ENCODE results near the gene PRELID3B. TPM values are rescaled to one million over a fixed set of nuclear protein-coding genes. Genes with fewer than 3 reads are reported as not detected.

The PRELID3B gene
- total and polyA plus RNA-seq, 2 of the 13 experiments (the other 11 are each of a cell fraction or from before 2014, with no cell fraction given): 23.3 to 42.6 TPM

DNA sequence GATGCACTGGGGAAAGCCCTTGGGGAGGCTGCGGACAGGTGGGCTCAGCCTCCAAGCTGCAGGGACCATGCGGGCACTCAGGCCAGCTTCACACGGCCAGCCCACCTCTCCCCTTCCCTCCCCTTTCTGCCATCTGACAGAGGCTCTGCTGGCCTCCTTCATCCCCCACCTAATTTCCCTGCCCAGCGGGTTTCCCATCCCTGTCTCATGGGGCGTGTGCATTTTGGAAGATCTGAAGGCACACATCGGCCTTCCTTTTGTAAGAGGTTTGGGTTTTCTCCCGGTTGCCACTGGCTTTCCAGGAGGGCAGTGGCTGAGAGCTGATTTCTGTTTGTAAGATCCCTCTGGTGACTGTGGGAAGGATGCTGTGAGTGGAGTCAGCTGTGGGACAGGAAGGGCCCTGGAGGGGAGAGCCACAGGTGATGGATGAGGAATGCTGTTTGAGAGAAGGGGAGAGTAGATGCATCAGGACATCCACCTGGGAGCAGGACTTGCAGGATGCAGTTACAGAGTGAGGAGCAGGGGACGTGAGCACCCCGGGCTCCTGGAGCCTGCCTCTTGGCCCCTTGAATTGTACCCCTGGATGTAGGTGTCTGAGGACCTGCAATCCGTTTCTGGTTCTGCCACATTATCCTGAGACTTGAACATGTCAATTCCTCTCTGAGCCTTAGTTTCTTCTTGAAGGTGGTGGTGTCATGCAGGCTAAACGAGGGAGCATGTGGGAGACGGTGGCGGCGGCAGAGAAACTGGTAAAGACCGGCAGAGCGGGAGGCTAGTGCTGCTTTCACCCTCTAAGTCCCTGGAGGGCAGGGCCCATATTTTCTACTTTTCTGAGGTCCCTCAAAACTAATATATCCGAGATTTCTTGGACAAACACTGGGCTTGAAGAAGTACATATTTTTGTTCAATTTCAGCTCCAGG is 29.3 kb downstream of the PRELID3B start (continued):
- TF ChIP-seq, protein P1, sequence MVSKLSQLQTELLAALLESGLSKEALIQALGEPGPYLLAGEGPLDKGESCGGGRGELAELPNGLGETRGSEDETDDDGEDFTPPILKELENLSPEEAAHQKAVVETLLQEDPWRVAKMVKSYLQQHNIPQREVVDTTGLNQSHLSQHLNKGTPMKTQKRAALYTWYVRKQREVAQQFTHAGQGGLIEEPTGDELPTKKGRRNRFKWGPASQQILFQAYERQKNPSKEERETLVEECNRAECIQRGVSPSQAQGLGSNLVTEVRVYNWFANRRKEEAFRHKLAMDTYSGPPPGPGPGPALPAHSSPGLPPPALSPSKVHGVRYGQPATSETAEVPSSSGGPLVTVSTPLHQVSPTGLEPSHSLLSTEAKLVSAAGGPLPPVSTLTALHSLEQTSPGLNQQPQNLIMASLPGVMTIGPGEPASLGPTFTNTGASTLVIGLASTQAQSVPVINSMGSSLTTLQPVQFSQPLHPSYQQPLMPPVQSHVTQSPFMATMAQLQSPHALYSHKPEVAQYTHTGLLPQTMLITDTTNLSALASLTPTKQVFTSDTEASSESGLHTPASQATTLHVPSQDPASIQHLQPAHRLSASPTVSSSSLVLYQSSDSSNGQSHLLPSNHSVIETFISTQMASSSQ (IDR thresholded peaks at IDR 0.05; ENCODE audit: low read depth): no peak
- TF ChIP-seq, protein P1 (CRISPR knock-in tag; IDR thresholded peaks at IDR 0.05; ENCODE audit: borderline replicate concordance): no peak
- no peak for TF ChIP-seq MZF1 (CRISPR knock-in tag; IDR thresholded peaks at IDR 0.05; ENCODE audit: borderline replicate concordance)
- no peak for TF ChIP-seq ZNF331 (CRISPR knock-in tag; IDR thresholded peaks at IDR 0.05)
- TF ChIP-seq, protein P2, sequence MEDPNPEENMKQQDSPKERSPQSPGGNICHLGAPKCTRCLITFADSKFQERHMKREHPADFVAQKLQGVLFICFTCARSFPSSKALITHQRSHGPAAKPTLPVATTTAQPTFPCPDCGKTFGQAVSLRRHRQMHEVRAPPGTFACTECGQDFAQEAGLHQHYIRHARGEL (CRISPR knock-in tag; IDR thresholded peaks at IDR 0.05): no peak
- TF ChIP-seq SP5 (CRISPR knock-in tag; IDR thresholded peaks at IDR 0.05; ENCODE audit: borderline replicate concordance, low read depth): no peak
- no peak for TF ChIP-seq ZNF775 (CRISPR knock-in tag; IDR thresholded peaks at IDR 0.05; ENCODE audit: borderline replicate concordance)
- no peak for TF ChIP-seq GTF3A (CRISPR knock-in tag; conservative IDR thresholded peaks at IDR 0.05)
- TF ChIP-seq ZSCAN9 (CRISPR knock-in tag; IDR thresholded peaks at IDR 0.05; ENCODE audit: borderline replicate concordance): no peak
- TF ChIP-seq, protein P3, sequence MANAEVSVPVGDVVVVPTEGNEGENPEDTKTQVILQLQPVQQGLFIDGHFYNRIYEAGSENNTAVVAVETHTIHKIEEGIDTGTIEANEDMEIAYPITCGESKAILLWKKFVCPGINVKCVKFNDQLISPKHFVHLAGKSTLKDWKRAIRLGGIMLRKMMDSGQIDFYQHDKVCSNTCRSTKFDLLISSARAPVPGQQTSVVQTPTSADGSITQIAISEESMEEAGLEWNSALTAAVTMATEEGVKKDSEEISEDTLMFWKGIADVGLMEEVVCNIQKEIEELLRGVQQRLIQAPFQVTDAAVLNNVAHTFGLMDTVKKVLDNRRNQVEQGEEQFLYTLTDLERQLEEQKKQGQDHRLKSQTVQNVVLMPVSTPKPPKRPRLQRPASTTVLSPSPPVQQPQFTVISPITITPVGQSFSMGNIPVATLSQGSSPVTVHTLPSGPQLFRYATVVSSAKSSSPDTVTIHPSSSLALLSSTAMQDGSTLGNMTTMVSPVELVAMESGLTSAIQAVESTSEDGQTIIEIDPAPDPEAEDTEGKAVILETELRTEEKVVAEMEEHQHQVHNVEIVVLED (CRISPR knock-in tag; IDR thresholded peaks at IDR 0.05; ENCODE audit: borderline replicate concordance): peak; percentile 9; the same call in 1 of the 2 replicates
- TF ChIP-seq, protein P4, sequence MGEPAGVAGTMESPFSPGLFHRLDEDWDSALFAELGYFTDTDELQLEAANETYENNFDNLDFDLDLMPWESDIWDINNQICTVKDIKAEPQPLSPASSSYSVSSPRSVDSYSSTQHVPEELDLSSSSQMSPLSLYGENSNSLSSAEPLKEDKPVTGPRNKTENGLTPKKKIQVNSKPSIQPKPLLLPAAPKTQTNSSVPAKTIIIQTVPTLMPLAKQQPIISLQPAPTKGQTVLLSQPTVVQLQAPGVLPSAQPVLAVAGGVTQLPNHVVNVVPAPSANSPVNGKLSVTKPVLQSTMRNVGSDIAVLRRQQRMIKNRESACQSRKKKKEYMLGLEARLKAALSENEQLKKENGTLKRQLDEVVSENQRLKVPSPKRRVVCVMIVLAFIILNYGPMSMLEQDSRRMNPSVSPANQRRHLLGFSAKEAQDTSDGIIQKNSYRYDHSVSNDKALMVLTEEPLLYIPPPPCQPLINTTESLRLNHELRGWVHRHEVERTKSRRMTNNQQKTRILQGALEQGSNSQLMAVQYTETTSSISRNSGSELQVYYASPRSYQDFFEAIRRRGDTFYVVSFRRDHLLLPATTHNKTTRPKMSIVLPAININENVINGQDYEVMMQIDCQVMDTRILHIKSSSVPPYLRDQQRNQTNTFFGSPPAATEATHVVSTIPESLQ (CRISPR knock-in tag; conservative IDR thresholded peaks at IDR 0.05): no peak

Measured in HepG2 (cell line).